G401 (cell line): ENCODE results near the gene PFDN2. TPM values are rescaled to one million over a fixed set of nuclear protein-coding genes. Genes with fewer than 3 reads are reported as not detected.
A peak's percentile ranks its signal among the peaks of the same experiment; 100 is the strongest.
"Not testable (repeated sequence)": the region's sequence is repeated elsewhere in the genome, so short reads cannot be mapped to it uniquely, and the experiment has no call there.

Source experiments
- DNase-seq: peaks from one replicate; pipeline ENCODE4 v3.0.0-alpha.2; 2015; ENCODE audit warnings: low spot score
- in situ Hi-C: cut with HindIII; loops from 2 replicates; pipeline ENCODE4 v1.10.0; 2016; ENCODE audit warnings: low sequenced_read_pairs, mixed read lengths
- total RNA-seq: library from RNA; depleted of rRNA; stranded (reverse); fragments of >200 nt; shearing (Covaris generic); gene quantifications from 2 replicates; pipeline ENCODE4 v1.2.3, GENCODE V29; 2014

PFDN2 gene
- total RNA-seq, 1 experiment from 2014 or later: 17.5 TPM

GRCh38 chr1:161140755-161141400 is 23.0 kb upstream of the PFDN2 start:
- no peak for DNase-seq
- in situ Hi-C loops: loop anchor here (10.0 kb wide), 1 partner anchor 96 kb away; the partner anchor contains the start of gene USF1

DNA sequence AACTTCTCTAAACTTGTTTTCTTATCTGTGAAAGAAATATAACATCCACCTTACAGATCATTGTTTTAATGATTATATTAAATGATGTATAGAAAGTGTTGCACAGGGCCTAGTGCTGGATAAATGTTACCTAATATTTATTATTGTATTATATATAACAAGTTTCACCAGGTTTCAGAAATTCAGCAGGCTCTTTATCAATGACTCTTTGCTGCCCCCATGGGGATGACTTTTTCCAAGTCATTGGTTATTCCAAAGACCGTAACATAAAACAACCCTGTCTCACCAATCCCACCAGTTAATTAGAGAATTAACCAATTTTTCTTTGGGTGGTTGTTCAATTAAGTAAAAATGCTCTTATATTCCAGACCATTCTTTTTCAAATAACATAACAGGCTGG is 21.9 kb upstream of the PFDN2 start:
- peak; percentile 27 for DNase-seq

DNA sequence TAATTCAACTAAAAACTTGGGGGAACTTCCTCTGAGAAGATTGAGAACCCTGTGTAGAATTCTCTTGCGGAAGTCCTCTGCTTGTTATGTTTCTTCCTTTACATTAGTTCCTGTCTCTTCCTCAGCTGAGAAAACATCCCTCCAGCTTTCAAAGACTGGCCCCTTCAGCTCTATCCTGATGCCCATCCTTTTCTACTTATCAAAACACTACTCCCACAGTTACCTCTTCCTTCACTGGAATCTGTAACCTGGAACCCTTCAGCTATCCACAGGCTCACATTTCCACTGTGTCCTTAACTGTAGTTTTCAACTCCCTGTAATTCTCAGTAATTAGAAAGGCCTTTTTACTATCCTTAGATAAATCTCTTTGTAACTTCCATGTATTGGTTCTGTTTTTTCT is 20.6 kb upstream of the PFDN2 start:
- in situ Hi-C loops: no loop called here
- no peak for DNase-seq

More for the DNA sequence above, 21.9 kb upstream of the PFDN2 start:
- in situ Hi-C loops: loop anchor here (10.0 kb wide), 1 partner anchor 95 kb away; the partner anchor contains the start of gene USF1

GRCh38 chr1:161137881-161138280 is 20.0 kb upstream of the PFDN2 start:
- in situ Hi-C loops: no loop called here
- DNase-seq: no peak

- in situ Hi-C loops: no loop called here
- DNase-seq: no peak
Measured at GRCh38 chr1:161133220-161133740, 15.4 kb upstream of the PFDN2 start.

DNA sequence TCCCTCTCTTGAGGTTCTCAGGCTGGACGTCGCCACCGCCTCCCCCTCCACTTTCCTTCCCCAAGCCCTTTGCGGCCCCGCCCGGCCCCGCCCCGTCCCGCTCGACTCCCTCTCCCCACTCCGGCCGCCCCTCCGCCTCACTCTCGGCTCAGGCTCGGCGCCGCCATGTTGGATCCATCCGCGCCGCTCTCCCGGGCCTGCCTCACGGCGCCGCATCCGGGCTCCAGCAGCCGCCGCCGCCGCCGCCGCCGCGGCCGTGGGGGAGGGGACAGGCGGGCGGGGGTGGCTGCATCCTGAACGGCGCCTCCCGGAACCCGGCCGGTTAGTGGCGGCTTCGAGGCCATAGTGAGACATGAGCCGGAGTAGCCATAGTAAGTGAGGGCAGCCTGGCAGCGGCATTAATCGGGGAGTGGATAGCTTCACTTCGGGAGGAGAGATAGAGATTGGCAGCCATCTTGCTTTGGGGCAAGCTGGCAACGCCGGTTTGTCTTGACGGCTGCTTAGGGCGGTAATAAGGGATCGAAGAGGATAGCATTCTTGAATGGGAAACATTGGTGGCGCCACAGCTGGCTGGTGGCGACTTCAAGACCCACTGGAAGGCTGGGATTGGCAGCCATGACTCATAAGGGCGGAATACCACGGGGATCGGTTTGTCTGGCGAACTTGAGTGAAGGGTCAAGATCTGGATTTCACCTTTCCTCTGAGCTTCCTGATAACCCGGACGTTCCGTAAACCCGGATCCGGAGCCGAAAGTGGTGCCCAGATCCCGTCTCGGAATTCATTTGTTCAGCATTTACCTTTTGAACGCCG is 14.8 kb upstream of the PFDN2 start, which contains the start of gene DEDD:
DEDD (minus strand) TSS at position 258 of the 810 bp plus-strand sequence. CDS start 8,205 bp downstream, outside the sequence.
- in situ Hi-C loops: no loop called here
- DNase-seq: peak; percentile 97

GRCh38 chr1:161131523-161132409 is 13.9 kb upstream of the PFDN2 start:
- DNase-seq: peak; percentile 31
- in situ Hi-C loops: no loop called here

GRCh38 chr1:161130266-161130665 is 12.4 kb upstream of the PFDN2 start:
- no peak for DNase-seq
- in situ Hi-C loops: no loop called here

DNA sequence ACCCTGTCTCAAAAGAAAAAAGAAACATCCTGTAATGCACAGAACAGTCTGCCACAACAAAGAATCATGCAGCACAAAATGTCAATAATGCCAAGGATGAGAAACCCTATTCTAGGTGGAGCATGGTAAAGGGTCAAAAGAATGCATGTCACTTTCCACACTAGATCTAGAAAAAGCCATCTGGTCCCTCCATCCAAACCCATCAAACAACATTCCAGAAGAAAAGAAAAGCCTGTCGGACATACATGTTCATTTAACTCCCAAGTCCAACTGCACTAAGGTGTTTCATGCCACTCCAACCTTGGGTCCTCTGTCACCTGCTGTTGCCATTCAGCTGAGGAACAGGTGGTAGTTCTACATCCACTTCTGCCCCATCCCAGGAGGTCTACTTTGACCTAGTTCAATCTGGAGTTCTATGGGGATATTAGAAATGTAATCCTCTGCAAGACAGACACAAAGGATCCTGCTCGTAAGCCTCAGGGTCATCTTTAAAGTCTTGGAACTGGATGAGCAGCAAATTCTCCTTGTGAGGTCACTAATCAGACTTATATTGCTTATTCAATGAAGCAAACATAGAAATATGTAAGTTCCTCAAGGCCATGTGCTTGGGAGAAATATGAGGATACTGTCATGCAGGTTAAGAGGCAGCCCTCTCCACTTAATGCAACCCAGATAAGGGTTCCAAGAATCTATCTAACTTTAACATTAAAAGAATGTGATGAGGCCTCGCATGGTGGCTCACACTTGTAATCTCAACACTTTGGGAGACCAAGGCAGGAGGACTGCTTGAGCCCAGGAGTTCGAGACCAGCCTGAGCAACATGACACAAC is 11.0 kb upstream of the PFDN2 start:
- in situ Hi-C loops: no loop called here

DNA sequence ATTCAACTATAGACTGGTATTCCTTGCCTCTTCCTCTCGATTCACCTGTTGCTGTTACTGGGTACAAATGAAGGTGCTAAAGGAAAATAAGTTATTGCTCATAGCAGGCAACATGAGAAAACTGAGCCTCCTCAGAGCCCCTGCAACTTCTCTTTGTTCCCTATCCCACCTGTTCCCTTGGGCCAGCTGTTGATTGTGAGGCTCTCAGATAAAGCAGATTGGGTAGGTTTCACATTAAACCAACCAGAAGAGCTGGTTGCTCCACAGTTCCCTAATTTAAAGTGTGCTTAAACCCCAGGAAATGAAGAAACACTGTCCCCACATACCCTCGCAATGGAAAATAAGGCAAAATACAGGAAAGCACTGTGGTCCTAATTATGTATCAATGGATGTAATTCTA is 9.8 kb upstream of the PFDN2 start:
- DNase-seq: no peak

More for the DNA sequence above, 11.0 kb upstream of the PFDN2 start:
- no peak for DNase-seq

DNA sequence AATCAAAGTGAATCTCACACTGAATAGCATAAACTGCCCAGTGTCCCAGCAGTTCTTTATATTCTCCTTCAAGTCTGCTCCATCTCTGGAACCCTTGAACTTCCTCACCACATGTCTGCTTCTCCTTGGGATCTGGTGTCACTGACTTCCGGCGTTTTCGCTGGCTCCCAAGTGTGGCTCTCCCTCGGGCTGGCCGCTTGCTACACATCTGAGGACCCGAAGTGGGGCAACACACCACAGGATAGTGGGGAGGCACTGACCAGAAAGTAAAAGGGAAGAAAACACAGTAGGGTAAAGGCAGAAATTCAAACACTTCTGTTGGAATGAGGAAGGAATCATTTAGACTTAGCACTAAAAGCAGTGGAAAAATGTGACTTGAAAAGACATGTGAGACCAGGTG is 5.1 kb upstream of the PFDN2 start:
- DNase-seq: no peak
- in situ Hi-C loops: no loop called here

More for the DNA sequence above, 9.8 kb upstream of the PFDN2 start:
- in situ Hi-C loops: no loop called here

DNA sequence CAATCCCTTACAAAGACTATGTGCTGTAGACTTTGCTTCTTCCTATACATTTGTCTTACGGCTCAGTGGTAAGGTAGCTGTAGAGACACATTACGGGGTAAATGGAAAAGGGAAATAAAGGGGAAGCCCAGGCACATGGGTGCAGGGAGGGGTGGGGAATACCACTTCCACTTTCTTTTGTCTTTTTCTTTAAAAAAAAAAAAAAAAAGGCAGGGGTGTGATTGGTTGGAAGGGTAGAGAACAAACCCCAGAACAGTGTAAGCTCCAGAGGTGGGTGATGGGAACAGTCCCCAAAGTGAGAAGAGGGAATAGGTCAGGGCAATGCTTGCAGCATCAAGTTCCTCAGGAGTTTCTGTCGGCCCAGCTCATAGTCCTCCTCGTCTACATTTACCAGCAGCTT is 4.0 kb upstream of the PFDN2 start:
- no peak for DNase-seq
- in situ Hi-C loops: no loop called here

- in situ Hi-C loops: no loop called here
- DNase-seq: no peak
Measured at GRCh38 chr1:161121042-161121650, 3.3 kb upstream of the PFDN2 start.

DNA sequence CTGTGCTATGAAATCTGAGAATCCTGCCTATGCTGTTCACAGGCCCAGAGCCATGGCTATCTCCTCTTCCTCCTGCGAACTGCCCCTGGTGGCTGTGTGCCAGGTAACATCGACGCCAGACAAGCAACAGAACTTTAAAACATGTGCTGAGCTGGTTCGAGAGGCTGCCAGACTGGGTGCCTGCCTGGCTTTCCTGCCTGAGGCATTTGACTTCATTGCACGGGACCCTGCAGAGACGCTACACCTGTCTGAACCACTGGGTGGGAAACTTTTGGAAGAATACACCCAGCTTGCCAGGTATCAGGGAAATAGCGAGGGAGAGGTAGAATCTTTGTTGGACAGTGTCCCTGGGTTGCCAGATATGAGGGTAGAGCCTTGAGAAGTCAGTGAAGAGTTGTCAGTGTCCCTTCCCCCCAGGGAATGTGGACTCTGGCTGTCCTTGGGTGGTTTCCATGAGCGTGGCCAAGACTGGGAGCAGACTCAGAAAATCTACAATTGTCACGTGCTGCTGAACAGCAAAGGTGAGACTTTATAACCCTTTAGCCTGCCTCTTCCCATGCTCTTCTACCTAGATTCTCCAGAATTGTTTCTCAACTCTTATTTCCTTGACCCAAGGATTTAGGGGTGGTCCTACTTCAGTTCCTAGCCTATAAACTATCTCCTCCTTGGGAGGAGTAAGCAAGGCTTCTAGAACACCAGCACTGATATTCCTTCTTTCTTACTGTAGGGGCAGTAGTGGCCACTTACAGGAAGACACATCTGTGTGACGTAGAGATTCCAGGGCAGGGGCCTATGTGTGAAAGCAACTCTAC is 1.5 kb upstream of the PFDN2 start:
- DNase-seq: peak; percentile 42
- in situ Hi-C loops: no loop called here

DNA sequence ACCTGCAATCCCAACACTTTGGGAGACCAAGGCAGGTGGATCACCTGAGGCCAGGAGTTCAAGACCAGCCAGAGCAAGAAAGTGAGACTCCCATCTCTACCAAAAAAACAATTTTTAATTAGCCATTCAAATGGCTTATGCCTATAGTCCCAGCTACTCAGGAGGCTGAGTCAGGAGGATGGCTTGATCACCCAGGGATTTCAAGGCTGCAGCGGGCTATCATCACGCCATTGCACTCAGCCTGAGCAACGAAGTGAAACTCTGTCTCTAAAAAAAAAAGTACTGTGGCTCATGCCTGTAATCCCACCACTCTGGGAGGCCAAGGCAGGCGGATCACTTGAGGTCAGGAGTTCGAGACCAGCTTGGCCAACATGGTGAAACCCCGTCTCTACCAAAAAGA is 1.9 kb downstream of the PFDN2 start:
- in situ Hi-C loops, DNase-seq: not testable (repeated sequence)

GRCh38 chr1:161115132-161115711 is 2.6 kb downstream of the PFDN2 start:
- in situ Hi-C loops: no loop called here
- no peak for DNase-seq

DNA sequence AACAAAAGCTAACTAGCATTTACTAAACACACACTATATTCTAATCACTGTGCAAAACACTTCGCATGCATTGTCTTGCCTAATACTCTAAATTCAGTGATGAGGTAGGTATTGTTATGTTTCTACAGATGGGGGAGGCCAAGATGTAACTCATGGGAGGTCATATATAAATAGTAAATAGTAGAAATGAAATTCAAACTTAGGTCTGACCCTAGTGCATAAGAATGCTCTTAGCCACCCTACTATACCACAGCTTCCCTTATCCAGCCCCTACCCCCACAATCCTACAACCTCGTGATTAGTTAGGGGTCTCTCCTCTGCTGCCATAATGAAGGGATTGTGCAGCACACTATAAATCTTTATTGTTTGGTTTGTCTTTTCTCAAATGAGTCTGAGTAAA is 3.3 kb downstream of the PFDN2 start:
- DNase-seq: no peak
- in situ Hi-C loops: no loop called here
